Measurements from ENCODE around the gene OBP2A.

DNA sequence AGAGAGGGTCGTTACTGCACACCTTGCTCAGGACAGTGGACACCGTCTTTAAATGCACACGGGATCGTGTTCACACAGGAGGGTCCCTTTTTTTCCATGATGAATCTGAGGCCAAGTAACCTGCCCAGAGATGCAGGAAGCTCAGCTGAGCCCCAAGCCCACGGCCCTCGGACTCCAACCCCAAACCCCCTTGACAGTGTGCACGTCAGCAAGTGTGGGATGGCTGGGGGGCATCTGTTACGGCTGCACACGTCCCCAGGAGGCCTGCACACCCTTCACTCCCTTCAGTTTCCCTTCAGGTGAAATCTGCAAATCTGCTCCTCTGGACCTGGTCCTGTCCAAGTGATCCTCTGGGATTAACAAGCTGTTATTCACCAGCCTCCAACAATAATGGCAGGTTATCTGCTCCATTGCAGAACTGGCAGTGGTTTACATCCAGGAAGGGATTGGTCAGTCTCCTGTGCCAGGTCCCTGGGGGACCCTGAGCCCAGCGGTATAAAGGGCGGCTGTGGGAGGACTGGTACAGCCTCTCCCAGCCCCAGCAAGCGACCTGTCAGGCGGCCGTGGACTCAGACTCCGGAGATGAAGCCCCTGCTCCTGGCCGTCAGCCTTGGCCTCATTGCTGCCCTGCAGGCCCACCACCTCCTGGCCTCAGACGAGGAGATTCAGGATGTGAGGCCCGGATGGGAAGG, 24.9 kb upstream of the OBP2A start, which contains the start of gene LCN1:
- TF ChIP-seq POLR2A (IDR thresholded peaks at IDR 0.05), result no peak
- TF ChIP-seq POLR2AphosphoS5 (IDR thresholded peaks at IDR 0.05), result no peak
- TF ChIP-seq CTCF (IDR thresholded peaks at IDR 0.05), result no peak

All from gastroesophageal sphincter (tissue), 3 donors.